ENCODE measurements around the gene COL25A1.
"Not testable (repeated sequence)": the region's sequence is repeated elsewhere in the genome, so short reads cannot be mapped to it uniquely, and the experiment has no call there.

COL25A1 gene

DNA sequence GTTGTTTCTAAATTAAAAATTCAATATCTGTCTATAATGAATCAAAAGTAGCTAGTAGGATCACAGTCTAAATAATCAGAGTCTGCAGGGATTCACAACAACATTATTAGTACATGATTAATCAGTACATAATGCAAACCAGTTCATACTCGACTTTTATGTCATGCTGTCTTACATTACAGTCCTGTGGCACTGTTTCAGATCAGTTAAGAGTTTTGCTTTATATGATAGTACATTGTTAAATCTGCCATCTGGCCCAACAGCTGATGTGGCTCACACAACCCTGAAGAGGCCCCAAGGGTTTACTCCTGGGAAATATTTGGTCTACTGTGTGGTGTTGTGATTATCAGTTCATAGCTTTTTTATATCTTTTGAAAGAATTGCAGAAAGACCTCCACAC, 292.5 kb downstream of the COL25A1 start:
- DNase-seq: no peak

DNA sequence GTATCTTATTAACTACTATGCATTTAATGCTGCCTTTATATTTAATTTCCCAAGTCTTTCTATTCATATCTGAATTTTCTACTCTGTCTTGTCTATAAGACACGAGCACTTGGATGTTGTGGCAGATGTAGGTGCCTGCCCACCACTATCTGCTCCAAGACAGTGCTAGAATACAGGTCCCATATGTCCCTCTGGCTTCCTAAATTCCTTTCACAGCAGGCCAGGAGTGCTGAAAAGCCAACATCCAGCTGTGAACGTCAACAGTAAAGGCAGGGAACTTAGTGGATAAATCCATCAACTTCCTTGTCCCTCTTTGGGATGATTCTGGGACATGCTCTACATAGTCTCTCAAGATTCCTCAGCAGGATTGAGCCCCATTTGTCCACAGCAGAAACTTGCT, 294.5 kb downstream of the COL25A1 start:
- no peak for DNase-seq

DNA sequence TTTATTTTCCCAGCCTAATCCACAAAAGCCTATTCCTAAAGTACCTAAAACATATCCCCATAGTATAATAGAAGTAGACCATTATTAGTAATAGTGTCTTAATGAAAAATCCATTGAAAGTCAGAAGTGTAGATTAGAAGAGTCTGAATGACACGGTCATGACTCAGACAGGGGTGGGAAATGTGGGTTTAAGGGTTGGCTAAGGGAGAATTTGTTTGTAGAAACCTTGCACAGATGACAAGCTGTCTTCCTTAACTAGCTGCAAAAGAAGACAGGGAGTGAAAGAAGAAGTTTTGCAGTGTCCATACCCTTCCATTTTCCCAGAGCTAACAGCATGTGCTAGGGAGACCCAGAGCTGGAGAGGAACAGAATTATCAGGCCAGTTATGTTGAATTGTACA, 296.9 kb downstream of the COL25A1 start:
- DNase-seq: peak in 1 of 2 donors; percentile 4

DNA sequence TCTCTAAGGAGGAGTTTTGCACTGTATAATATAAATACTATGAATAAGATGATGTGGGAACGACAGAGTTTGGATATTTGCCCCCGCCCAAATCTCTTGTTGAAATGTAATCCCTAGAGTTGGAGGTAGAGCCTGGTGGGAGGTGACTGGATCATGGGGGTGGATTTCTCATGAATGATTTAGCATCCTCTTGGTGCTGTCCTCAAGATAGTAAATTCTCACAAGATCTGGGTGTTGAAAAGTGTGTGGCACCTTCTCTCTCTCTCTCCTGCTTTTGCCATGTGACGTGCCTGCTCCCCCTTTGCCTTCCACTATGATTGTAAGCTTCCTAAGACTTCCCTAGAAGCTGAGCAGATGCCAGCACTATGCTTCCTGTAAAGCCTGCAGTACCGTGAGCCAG, 298.0 kb downstream of the COL25A1 start:
- DNase-seq: no peak

DNA sequence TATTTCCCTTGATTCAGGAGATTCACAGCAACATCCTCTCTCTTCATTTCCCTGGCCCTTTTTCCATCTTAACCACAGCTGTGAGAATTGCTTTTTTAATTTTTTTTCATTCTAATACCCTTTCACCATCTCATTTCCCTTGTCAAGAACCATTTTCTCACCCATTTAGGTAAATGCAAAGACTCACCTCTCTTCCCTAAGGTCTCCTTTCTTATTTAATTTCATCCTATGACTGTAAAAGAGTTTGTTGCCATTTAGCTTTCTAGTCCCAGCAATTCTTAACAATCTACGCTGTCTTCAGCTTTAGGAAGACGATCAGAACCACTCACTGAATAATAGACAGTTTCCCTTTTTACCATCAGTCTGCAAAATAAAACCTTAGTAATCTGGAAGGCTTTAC, 298.5 kb downstream of the COL25A1 start:
- no peak for DNase-seq

DNA sequence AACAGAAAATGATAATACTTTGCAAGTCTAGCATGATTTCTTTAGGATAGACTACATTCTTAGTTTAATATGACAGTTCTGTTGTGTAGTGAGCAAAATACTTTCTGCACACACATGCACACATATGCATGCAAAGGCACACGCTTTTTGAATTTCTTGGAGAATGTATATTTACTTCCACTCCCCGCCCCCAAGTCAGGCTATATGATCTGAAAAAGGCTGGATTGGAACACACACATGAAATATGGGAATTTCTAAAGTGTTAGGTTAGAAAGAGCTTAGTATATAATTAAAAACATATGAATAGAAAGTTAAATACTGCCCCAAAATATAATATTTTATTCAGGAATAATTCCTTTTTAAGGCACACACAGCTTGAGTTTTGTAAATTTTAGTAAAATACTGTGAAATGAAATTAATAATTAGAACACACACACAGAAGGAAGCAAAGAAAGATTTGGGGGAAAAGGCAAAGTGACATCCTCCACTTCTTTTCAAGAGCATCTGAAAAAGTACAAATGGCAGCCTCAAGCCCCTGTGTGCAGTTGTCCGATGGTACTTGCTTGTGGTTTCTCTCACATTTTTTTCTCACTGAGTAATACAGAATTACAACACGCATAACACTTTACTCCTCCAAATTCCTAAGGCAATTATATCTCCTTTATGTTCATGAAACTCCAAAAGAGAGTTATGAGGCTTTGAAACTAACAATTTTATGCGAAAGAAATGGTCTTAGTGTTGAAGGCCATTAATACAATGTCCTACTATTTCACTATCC, 310.7 kb downstream of the COL25A1 start:
- DNase-seq: no peak

DNA sequence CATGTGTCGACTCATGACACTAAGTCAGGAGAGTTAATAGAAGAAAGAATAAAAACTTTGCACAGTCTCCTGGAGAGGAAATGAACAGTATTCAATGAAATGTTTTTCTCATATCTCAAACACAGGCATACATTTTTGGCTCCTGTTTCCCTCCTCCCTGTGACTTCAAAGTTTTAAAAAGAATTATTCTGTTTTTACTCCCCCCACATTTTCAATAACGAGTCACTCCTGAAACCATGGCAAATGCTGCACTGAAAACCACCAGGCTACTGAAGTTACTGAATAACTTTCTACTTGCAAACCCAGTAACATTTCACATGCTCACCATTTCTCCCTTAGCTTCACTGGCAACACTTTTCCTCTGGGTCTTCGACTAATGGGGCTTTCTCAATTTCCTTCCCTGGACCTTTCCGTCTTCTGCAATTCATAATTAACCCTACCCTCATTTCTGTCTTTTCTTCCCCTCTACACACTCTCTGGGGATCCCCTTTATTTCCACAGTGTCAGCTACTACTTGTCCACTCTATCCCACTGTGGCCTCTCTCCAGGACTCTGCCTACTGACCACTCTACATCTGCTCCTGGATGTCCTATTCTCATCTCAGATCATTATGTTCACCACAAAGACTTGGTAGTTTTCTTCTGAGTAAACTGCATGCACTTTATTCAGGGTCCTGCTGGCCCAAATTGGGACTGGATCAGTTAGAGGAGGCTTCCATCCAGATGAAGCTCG, 313.8 kb downstream of the COL25A1 start:
- no peak for DNase-seq

DNA sequence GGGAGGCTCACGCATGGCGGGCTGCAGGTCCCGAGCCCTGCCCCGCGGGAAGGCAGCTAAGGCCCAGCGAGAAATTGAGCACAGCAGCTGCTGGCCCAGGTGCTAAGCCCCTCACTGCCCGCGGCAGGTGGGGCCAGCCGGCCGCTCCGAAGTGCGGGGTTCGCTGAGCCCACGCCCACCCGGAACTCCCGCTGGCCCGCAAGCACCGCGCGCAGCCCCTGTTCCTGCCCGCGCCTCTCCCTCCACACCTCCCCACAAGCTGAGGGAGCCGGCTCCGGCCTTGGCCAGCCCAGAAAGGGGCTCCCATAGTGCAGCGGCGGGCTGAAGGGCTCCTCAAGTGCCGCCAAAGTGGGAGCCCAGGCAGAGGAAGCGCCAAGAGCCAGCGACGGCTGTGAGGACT, 318.0 kb downstream of the COL25A1 start:
- DNase-seq: not testable (repeated sequence)

DNA sequence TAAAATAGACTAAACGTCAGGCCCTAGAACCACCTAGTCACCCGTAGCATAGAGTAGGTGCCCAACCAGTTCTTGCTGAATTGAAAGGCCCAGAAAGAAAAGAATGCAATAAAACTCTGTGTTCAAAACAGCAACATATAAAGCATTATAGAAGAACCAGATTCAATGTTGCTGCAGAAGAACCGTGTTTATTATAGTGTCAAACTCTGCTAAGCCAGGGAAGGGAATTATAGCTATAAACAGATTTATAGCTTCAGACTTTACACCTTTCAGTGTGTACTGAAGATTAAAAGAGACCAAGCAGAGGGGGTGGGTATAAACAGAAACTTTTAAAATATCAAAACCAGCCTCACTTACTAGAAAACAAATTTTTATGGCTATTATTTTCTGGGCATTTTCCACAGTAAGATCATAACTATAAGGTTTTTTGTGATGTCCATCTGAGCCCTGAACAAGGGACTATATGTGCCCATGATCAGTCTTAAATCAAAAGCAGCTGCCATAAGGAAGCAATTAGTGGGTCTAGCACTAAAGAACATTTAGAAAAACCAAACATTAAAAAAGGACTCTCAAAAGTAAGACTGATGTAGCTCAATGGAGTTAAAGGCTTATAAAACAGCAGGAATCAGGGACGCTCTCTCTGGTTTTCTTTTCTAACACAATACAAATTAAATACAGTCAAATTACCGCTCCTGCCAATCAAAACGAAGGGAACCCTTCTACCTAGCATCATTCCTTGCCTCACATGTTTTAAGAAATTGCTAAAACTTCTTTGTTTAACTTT, 319.9 kb downstream of the COL25A1 start:
- no peak for DNase-seq

DNA sequence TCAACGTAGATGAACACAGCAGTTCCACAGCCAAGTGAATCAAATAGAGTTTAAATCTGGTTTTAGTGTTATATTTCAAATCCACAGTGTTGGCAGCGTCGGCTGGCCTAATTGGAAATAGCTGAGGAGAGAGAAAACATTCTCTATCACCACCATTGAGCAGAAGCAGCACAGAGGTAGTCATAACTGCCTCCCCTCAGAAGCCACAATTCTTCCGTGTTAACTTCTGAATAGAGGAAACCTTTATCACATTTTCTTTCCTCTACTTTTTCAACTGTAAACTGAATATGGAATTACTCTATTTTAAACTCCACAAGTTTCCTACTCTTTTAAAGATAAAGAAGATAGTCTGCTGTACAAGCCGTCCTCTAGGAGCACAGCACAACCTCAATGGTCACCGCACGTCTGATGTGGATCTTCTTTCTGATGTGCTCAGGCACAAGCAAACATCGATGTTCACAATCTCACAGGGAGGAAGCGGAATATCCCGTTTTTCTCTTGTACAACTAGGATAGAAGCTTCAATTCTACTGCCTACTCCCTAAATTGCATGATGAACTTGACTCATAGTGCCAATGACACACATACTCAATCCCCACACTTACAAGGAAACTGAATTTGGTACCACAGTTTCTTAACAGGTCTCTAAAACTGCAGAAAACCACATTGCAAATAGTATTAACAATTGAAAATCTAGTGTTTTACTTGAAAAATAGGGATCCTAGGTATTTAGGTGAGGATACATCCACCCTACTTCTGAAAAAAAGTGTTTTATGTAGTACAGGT, 321.8 kb downstream of the COL25A1 start:
- DNase-seq: no peak

DNA sequence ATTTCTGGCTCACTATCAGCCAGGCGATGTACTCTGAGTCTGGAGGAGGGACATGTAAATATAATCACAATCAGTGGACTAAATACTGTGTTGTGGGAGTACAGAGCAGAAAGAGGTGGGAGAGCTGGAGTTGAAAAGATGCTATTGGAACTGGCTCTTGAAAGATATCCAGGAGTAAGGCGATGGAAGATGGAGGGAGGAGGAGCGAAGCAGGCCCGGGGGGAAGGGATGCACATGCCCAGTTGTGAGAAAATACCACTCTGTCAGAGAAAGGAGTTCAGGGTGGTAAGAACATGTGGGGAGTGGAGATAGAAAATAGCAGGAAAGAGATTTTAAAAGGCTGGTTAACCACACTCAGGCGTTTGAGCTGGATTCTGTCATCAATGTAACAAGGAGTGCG, 322.7 kb downstream of the COL25A1 start:
- DNase-seq: no peak

DNA sequence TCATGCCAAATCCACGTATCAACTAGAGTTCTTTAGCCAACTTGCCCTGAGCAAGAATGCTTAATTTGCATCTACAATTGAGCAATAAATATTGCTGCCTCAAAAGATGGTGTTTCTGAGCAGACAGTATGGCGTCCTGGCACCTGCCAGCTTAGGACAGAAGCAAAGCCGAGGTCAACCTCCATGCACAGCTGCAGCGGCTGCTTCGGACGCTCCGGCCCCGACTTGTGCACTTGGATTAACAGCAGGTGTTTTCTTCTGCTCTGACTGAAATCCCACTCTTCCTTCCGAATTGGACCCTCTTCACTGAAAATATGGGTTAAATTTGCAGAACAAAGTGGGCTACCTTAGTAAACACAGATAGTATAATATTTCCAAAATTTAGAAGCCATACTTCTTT, 324.4 kb downstream of the COL25A1 start:
- DNase-seq: no peak

DNA sequence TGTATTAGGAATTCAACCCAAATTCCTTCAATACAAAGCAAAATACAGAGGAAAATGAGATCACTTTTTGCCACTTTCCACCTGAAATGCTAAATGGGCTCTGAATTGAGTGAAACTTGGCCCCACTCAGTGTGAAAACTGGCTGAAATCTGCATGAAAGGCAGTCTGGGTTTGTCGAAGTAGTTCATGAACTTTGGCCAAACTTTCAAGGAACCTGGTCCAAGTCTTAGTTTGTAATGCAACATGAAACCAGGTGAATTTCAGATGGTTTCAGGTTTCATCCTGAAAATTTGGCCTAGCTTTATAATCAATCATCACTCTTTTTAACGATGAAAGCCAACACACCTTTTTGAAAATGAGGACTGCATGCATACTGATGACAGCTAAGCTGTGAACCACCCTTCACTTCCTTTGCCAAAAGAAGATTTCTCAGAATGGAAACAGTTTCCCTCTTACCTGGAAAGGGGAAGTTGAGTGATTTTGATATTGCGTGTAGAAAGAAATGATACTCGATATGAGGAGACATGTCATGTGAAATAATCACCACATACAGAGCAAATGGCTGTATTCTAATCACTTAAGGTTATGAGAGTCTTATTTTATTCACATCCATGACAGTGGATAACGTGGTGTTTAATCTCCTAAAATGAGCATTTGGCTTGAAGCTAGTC, 329.7 kb downstream of the COL25A1 start:
- peak in 1 of 2 donors; percentile 40 for DNase-seq

DNA sequence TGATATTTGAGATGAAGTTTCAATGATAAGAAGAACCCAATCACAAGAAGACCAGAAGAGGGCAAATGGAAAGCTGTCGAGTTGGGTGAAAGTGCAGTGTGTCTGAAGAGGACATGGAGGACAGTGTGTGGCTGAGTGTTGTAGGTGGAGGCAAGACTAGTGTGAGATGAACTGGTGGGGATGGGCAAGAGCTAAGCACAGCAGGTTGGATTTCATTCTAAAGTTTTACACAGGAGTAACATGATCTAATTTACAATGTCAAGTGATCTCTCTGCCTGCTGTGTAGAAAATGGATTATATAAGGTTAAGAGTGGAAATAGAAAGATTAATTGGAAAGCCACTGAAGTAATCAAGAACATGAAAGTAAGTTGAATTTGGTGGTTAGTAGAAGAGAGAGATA, 331.0 kb downstream of the COL25A1 start:
- DNase-seq: no peak

DNA sequence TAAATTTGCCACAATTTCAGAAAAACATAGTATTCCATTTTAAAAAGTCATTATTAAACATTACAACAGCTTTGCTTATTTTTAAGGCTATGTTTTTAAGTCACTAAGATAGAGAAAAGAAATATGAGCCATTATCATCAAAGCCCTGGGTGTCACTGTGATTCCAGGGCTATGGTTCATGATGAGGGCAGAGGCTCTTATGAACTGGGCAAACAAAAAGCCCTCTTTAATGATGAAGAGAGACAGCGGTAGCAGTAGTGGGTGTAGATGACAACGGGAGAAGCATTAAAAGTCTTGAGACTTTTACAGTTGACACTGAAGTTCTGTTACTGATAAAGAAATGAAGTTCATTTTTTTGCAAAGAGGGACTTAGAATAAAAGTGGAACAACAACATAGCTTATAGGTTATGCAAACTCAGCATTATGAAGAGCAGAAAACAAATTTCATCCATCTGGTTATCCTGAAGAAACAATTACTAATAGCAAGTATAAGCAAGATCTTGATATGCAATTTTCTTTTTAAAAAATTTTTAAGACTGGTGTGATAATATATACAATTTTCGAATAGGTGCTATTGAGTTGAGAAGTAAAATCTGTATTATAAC, 336.9 kb downstream of the COL25A1 start:
- no peak for DNase-seq

DNA sequence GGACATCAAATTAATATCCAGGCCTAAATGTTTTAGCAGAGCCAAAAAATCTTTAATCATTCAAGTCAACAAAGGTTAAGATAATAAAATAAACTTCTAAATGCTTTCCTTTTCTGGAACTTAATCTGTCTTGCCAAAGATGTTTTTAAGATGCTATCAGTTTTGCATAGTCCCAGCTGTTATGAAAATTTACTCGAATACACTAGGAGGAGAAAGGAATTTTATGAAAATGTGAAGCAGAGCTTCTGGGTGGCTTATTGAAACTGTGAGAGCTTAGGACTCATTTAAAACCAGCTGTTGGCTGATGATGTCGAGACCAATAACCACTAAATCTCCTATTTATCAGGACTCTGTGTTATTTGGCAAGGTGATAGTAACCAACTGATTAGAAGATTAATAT, 337.4 kb downstream of the COL25A1 start:
- DNase-seq: no peak

DNA sequence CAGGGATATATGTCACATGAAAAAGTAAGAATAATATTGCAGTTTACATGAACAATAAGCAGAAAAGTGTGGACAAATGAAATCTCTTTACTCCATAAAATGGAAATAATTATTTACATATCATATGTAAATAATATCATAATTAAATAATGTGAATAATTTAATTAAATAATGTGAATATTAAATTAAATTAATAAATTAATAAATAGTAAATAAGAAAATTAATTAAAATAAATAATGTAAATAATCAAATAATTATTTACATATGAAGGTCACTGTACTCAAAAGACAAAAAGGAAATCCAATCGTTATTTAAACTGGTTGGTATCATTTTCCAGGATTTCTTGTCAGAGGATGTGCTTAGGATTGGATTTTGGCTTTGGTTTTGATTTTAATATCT, 338.5 kb downstream of the COL25A1 start:
- DNase-seq: no peak

DNA sequence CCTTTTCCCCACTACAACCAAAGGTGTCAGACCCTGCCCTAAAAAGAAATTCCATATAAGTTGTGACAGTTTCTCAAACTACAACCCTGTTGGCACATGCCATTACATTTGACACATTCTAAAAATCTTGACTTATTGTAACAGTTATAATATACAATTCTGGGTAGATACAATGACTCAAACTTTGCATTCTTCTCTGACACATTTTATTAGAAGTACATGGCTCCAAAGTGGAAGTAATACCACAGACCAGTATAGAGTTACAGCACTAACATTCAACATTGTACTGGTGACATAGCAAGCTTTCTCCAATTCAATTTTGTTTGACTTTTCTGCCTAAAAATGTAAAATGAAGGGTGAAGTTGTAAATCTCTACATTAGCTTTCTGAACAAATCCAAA, 343.0 kb downstream of the COL25A1 start:
- DNase-seq: no peak

DNA sequence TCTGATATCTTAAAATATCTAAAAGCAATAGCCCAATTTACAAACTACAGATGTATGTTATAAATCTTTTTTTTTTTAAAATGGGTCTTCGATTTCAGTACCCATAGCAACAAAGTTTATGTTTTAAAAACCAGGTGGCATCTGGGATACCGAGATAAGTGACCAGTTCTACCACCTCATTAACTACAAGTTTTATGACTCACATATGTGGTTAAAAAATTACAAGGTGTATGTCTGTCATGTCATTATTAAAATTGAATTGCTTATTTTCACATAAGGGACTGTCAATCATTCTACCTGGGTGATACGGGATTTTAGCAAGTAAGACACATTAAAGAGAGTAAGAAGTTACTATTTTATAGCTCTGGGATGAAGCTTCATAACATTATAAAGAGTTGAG, 347.6 kb downstream of the COL25A1 start:
- no peak for DNase-seq

DNA sequence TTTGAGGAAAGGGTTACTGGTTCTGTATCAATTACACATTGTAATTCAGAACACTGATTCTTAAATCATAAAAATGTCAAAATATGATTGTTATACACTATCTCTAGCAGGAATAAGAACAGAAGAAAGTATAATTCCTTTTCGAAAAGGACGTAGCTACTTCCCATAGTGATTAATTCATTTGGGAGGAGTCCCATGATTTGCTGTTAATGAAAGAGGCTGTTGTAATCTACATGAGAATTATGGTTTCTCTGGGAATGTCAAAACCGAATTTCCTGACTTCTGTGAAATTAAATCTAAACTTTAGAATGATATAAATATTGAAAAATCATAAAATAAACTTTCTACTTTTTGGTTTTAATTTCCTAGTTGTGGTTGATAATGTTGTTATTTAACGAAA, 348.5 kb downstream of the COL25A1 start:
- no peak for DNase-seq

DNA sequence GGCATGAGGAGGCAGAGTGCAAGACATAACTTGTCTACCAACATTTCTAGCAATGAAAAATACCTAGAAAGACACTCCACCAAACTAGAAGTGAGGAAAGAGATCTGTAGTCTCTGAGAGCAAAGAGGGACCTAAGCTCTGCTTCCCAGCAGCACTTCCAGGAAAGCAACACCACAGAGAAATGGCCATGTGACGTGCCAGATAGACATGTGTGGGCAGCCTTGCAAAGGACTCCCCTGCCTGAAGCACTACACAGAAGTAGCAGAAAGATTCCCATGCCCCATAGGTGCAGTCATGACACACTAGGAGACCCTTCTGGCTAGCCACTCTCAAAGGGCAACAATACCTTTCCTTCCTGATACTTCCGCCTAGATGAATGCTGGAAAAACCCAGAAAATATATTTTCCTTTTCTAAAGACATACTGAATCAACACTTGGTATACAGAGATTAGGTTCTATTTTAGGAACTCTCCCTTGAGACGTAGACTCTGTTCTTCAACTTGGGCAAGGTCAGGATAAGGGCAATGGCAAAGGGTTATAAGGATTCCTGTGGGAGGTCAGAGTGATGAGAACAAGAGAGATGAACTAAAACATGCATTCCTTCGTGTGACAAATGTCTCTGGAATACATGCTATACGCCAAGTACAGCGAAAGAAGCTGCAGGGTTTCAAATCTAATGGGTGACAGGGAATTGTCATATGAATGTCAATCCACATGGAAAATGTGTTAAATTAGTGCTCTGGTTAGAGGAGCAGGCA, 352.1 kb downstream of the COL25A1 start:
- DNase-seq: no peak
